NCI-H748 (cell line): Measurements from ENCODE around the gene PEX12.
"Not testable (repeated sequence)": the region's sequence is repeated elsewhere in the genome, so short reads cannot be mapped to it uniquely, and the experiment has no call there.

Source experiments
- DNase-seq: peaks from one replicate; lab custom pipeline; 2025; ENCODE audit not compliant: unreplicated experiment; lab: John Stamatoyannopoulos, UW

The PEX12 gene

DNA sequence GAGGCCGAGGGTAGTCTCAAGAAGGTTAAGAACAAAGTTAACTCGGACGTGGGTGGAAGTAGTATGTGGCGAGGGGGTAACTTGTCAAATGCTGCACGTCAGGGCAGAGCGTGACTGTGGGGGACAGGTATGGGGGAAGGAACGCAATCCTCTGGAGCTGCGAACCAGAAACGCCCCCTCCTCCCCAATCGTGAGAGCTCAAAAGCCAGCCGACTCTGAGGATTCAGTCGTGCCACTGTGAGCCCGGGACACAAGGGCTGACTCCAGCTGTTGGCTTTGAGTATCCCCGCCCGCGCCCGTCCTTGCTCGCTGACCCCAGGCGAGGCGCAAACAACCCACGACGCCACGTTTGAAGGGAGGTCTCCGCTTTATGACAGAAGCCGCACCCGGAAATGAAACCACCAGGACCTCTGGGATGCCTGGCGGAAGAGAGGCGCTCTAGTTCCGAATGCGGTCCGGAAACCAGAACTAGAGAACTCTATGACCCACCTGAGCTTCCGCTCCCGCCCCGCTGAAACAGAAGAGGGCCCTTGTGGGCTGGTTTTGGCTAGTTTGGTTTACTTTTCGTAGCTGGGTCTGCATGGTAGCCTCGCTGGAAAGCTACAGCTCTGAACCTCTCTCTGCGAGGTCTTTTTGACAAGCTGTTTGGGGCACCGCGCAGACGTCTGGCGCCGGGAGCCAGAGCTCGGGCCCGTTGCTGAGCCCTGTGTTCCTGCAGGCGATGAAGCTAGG lies at the start of gene PEX12:
PEX12 (minus strand) TSS at position 375 of the 732 bp plus-strand sequence. CDS start 550 bp downstream, outside the sequence.
- peak; percentile 94 for DNase-seq

DNA sequence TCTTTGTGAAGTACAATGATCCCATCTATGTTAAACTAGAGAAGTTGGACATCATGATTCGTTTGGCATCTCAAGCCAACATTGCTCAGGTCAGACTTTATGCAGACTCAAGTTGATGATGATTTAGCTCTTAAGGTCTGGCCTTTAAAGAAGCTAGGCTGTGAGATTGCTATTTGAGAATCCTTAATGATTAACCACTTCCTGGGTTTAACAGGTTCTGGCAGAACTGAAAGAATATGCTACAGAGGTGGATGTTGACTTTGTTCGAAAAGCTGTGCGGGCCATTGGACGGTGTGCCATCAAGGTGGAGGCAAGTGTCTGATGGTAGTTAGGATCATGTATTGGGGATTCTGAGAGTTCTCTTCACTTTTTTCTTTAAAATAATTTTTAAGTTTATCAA lies 49.0 kb upstream of the PEX12 start:
- DNase-seq = no peak

DNA sequence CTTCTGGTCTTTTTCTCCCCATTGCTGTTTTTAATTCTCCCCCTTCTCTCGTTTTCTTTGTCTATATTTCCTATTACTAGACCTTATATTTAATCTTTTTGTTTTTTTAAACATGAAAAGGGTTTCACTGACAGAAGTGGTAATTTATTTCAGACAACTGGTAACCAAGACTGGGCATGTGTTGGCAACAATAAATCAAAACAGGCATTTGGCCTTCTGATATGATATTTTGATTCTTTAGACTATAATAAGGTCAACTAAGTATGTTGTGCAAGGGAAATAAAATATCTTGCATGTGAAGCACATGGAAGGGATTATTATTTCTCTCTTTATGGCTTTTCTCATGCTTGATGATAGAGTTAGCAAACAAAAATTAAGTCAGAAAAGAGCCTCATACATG lies 43.4 kb upstream of the PEX12 start:
- no peak for DNase-seq

DNA sequence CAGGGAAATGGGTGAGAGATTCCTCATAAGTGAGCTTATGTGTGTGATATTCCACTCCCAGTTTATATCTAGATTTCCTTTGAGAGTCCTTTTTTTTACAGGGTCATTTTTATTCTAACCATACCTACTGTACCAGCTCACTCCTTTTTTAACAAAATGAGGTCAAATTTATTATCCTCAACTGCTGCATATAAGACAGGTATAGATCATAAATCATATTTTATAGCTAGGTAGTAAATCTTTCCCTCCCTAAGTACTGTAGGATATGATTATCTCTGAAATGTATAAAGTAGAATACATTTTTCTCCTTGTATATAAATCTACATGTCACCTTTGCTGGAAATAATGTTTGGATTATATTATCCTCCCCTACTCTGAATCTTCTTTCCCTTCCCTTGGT lies 40.3 kb upstream of the PEX12 start:
- DNase-seq = no peak

DNA sequence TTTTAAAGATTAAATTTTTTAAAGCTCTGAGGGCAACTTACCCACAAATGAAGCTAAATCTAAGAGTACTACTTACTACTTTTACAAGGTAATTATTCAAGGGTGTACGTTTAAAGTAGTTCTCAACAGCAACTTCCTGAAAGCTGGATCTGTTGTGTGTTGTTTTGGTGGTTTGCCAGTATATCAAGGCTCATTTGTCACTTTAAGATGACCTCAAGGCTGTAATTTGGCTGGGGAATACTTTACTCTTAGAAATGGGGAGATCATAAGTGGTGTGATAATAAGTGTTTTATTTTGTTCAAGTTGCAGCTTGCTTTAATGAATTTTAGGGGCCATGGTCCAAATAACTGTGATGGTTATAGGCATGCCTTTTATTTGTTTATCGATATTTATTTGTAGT lies 39.1 kb upstream of the PEX12 start:
- no peak for DNase-seq

DNA sequence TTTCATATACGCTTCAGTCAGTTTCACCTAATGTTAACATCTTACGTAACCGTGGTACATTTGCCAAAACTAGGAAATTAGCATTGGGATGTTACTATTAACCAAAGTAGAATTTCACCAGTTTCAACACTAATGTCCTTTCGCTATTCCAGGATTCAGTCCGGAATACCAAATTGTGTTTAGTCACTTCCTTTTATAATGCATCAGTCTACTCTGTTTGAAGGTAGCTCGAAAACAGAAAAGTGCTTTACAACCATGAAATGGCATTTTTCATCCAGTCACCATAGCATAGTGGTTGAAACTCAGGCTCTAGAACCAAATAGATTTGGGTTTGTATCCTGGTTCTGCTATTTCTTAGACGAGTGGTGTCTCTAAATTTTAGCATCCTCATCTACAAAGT lies 38.2 kb upstream of the PEX12 start:
- DNase-seq = no peak

DNA sequence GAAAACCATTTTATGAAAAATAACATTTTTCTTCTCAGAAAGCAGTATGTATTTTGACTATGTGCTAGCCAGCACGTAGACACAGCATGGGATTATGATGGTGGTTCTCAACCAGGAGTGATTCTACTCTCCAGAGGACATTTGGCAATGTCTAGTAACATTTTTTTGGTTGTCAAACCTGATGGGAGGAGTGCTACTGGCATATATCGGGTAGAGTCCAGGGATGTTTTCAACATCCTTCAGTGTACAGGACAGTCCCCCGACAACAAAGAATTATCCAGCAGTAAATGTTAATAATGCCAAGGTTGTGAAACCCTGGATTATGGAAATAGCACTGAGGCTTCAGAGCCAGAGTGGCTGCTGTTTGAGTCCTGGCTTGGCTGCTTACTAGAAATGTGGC lies 36.4 kb upstream of the PEX12 start:
- no peak for DNase-seq

DNA sequence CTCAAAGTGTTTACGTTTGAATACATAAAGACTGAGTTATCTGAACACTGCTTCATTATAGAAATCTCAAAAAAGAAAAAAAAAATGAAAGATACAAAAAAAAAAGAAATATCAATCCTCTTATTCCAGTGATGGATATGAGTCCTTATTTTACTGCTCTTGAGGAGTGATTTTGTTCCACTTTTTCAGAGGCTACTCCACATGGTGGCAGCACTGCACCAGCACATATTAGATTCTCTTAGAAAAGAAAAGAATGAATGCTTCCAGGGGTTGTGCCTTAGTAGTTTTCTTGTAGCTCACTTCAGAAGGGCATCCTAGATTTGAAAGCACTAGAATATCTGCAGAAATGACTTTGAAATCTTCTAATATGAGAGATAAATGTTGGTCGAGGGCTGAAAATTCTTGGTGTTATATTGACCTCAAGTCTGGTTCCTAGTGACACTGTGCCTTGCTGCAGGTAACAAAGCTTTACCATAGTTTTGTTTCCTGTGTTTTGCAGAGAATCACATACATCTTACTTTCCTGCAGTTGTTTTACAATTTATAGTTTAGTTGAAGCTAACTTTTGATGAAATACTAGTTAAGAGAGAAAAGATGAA lies 34.7 kb upstream of the PEX12 start:
- peak; percentile 47 for DNase-seq

DNA sequence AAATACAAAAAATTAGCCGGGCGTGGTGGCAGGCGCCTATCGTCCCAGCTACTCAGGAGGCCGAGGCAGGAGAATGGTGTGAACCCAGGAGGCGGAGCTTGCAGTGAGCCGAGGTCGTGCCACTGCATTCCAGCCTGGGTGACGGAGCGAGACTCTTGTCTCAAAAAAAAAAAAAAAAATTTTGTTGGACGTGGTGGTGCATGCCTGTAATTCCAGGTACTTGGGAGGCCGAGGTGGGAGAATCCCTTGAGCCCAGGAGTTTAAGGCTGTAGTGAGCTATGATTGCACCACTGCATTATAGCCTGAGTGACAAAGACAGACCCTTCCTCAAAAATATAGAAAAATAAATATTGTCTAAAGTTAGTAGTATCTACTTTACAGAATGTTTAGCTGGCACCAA lies 32.4 kb upstream of the PEX12 start:
- DNase-seq = not testable (repeated sequence)

DNA sequence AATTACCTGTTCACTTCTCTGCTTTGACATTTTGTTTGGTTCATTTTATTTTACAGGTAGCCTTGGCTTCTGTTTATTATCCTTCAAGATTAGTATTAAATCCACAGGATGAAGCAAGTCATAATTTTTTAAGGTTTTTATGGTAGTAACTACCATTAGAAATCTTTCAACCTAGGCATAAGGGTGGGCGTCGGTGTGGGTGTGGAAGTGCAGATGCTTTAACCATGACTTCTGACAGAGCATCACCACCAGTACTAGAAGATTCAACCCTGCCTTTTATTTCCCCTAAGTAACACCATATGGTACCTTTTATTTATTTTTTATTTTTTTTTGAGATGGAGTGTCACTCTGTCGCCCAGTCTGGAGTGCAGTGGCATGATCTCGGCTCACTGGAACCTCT lies 31.5 kb upstream of the PEX12 start:
- no peak for DNase-seq

DNA sequence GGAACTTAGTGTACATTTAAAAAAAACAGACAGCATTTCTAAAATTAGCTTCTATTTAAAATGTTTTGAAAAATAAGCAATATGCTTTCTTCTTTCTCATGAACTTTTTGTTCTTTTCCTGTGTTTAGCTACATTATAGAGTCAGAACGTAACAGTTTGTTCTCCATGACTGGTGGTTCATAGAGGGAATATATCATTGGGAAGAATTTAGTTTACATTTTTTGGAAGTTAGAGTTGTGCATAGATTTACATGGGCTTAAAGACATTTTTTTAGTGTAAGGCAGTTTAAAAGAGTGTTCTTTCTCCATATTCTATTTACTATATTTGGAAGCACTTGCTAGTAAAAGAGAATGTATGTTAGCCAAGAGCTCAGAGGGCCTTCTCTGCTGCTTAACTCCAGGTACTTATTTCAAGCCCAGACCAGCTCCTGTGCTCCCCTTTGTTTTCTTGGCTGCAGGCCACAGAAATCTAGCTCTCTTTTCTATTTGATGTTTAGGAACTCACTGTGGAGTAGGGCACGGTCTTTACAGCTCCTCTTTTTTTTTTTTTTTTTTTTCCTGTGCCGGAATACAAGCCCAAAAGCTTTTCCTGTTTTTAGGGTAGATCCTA lies 29.0 kb upstream of the PEX12 start:
- no peak for DNase-seq

DNA sequence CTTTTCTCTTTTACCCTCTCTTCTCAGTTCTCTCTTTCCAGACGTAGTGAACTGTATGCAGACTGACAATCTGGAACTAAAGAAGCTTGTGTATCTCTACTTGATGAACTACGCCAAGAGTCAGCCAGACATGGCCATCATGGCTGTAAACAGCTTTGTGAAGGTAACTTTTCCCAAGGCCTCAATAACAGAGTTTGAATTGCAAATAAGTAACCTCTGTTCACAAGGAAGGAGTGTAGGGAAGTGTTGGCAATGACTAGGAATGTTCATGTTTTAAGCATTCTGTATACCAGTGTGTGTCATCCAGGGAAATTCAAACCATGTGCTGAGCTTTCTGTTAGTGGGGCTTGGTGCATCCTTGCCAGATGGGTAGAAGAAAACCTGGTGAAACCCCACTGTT lies 27.3 kb upstream of the PEX12 start:
- no peak for DNase-seq

DNA sequence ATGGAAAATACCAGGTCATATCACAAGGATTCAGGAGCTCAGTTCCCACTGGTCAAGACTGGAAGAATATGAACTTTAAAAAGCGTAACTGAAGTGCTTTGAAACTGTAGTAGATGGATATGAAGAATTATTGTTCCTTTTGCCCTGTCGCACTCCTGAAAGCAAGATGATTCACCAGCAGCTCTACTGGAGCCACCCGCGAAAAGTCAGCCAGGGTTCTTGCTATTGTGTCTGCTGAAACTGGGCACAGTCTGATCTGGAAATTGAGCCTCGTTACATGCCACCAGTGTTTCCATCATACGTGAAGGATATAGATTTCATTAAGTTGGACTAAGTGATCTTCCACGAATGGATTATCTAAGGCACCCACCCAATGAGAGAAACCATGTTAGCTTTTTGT lies 25.3 kb upstream of the PEX12 start:
- no peak for DNase-seq

DNA sequence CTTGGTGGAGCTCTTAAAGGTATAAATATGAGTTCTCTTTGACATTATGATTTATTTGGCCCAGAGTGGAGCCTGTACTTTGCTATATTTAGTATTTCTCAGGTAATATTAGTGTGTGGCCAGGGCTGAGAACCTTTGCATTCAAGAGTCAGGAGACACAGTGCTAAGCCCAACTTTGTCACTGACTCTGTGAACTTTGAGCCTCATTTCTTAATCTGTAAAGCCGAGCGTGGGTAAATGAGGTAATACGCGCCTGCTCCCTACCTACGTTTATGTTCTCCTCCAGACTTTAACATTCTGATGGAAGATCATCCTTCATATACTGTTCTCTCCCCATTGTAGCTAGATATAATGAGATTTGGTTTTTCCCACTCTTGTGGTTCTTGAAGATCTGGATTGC lies 19.2 kb upstream of the PEX12 start:
- DNase-seq = no peak

DNA sequence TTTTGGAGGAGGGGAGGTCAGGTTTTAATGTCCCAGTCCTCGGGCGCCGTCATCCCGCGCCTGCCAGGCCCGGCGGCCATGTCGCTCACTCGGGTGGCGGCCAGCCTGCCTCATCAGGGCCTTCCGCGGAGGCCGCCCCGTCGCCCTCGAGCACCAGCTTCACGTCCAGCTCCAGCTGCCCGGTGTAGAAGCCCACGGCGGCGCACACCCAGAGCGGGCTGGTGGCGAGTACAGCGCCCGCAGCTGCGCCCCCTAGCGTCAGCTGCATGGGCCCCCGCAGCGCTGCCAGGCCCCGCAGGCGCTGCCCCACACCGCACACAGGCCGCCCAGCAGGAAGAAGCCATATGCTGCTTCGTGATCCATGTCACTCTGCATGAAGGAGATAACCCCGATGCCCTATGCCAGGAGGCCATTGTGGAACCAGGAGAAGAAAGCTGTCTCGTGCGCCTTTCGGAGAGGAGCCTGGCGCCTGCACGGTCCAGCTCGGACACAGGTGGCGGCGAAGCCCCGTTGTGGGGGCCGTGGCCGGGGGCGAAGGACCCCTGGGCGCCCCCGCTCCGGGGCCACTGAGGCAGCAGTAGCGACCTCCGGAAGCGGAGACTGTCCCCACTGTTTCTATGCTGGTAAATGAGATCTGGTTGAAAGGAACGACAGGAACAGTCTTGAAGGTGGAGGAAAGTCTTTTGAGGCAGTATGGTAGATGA lies 18.3 kb upstream of the PEX12 start:
- DNase-seq = no peak

DNA sequence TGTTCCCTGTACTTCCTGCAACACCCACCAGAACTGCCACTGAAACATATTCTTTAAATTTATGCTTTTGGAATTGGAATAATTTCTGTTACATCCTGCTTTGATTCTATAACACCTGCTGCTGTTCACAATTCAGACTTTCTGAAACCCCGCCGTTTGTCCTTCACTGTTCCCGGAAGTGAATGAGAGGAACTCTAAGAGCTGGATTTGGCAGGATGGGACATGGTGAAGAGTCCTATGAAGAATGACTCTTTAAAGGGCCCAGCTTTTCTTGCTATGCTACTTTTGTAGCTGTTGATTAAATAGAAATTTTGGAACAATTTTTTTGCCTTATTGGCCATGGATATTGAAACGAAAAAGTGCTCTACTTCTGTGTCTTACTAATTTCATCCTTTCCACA lies 17.7 kb upstream of the PEX12 start:
- no peak for DNase-seq

DNA sequence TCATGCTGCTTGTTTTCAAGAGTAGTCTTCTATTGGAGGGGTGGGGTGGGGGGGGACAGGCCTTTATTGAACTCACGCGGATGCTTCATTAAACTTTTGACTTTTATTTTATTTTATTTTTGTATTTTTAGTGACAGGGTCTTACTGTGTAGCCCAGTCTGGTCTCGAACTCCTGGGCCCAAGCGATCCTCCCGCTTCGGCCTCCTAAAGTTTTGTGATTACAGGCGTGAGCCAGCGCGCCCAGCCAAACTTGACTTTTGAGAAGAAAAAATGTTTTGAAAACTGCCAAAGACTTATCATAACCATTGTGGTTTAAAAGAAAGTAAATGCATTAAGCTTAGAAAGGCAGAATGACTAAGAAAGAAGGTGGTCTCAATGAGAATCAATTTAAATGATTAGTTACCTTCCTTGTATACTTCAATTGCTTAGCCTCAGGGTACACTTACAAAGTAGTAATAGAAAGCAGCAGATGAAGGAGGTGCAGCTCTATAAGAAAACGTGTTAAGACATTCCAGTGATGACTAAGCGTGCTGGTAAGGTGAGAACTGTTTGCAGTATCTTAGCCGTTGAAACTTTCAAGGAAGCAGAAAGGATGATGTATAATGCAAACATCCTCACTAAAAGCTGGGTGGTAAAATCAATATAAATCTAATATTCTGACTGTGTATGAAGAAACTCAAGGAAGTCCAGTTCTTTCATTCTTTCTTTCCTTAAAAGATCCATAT lies 10.0 kb upstream of the PEX12 start:
- no peak for DNase-seq

DNA sequence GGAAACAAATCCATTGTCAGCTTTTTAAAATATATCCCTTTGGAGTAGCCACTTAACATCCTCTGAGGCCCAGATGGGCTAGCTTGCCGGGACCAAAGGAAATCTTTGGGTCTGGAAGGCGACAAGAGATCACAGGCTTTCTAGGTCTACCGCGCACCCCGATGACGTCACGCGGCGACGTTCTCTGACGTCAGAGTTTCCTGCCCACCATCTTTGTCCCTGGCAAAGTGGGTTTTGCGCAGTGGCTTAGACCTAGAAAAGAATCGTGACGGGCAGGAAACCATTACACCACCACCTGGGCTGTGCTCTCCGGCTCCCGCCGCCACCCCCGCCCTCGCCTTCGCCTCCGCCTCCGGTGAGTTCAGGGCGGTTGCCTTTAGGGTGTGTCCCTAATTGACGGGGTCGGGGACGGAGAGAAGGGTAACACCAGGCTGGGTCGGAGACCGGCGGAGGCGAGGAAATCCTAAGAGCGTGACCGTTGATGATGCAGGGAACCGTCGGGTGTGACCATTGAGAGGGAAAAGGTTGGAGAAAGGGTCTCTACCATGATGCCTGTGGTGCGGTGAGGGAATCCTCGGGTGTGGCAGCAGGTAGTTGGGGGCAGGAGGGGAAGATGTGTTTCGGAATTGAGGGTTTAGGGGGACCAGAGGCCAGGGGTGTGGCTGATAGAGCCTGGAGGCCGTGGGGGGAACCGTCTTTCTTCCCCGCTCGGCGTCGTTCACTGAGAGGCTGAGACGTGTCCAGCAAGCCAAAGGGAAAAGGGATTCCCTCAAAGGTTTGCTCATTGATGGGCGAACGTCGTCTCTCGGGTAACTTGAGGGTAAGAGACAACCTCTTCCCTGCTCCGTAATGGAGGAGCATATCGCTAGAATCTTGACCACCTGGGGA lies 8.9 kb upstream of the PEX12 start, which contains the start of gene AP2B1:
AP2B1 (plus strand) TSS at position 249 of the 888 bp plus-strand sequence. CDS start 6,709 bp downstream, outside the sequence.
- DNase-seq = peak; percentile 96

DNA sequence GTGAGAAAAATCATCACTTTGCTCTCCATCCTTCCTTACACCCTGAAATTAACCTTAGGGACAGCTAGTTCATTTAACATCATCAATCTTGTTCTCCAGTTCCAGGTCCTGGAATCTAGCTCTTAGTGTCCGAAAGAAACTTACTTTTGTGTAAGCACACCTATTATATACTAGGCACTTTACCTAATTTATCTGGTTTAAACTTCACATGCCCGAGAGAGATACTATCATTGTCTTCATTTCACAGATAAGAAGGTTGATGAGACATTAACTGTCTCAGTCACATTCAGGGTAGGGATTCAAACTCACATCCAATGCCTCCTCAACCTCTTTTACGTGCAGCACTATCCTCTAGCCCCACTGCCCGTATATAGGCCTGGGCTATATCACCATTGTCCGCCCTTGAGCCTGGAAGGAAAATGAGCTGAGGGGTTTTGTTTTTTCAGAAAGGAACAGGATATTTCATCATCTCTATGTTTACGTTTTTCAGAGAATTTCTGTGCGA lies 8.2 kb upstream of the PEX12 start:
- no peak for DNase-seq

DNA sequence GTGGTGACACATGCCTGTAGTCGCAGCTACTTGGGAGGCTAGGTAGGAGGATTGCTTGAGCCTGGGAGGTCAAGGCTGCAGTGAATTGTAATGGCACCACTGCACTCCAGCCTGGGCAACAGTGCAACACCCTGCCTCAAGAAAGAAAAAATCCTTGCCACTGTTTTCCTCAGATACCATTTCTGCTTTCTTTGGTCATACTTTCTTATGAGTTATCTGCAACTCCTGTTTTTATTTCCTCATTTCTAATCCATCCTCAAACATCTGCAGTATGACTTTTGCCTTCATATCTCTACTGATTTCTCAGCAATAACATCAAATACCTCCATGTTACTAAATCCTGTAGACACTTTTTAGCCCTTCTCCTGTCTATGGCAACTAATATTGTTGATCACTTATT lies 5.7 kb upstream of the PEX12 start:
- DNase-seq = no peak
